Activated CD4-positive, alpha-beta T cell treated with anti-CD3 and anti-CD28 coated beads, Interleukin-2, amount 50 U/mL, for 4 hours (primary cell): ENCODE results near the gene PLXNA4.
"Not testable (repeated sequence)": the region's sequence is repeated elsewhere in the genome, so short reads cannot be mapped to it uniquely, and the experiment has no call there.

Experiments
- DNase-seq, 2 experiments: peaks; one replicate each; pipeline ENCODE4 v3.0.0-alpha.2; 2020

Gene PLXNA4, protein sequence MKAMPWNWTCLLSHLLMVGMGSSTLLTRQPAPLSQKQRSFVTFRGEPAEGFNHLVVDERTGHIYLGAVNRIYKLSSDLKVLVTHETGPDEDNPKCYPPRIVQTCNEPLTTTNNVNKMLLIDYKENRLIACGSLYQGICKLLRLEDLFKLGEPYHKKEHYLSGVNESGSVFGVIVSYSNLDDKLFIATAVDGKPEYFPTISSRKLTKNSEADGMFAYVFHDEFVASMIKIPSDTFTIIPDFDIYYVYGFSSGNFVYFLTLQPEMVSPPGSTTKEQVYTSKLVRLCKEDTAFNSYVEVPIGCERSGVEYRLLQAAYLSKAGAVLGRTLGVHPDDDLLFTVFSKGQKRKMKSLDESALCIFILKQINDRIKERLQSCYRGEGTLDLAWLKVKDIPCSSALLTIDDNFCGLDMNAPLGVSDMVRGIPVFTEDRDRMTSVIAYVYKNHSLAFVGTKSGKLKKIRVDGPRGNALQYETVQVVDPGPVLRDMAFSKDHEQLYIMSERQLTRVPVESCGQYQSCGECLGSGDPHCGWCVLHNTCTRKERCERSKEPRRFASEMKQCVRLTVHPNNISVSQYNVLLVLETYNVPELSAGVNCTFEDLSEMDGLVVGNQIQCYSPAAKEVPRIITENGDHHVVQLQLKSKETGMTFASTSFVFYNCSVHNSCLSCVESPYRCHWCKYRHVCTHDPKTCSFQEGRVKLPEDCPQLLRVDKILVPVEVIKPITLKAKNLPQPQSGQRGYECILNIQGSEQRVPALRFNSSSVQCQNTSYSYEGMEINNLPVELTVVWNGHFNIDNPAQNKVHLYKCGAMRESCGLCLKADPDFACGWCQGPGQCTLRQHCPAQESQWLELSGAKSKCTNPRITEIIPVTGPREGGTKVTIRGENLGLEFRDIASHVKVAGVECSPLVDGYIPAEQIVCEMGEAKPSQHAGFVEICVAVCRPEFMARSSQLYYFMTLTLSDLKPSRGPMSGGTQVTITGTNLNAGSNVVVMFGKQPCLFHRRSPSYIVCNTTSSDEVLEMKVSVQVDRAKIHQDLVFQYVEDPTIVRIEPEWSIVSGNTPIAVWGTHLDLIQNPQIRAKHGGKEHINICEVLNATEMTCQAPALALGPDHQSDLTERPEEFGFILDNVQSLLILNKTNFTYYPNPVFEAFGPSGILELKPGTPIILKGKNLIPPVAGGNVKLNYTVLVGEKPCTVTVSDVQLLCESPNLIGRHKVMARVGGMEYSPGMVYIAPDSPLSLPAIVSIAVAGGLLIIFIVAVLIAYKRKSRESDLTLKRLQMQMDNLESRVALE (N-terminal part only)

DNA sequence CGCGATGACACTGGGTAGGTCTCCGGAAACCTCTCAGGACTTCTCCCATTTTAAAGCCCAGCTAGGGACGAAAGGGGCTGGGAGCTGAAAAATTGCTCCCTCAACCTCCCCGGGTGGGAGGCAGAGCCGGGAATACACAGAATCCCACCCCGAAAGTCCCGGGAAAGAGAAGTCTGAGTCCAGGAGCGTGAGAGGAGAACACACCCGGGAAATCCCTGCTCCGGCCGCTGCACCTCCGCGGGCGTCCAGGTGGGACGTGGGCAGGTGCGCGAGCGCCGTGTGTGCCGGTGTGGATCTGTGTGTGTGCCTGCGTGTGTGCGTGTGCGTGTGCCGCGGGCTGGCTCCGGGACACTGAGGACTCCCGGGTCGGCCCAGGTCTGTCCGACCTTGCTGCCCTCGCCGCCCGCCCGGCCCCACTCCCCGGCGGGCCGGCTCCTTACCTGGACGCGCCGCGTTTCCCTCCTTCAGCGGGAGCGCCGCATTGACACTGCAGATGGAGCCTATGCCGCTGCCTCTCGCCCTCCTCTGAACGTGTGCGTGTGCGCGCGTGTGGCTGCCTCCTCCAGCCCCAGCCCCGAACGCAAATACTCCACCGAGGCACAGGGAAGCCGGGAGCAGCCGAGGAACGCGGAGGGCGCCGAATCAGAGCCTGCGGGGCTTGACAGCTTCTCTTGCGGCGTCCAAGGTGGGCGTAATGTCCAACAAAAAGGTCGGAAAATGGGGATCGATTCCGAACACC is at the start of gene PLXNA4:
PLXNA4 (minus strand) TSS at position 489 of the 739 bp plus-strand sequence. CDS start 67,777 bp downstream, outside the sequence.
- no peak for DNase-seq

DNA sequence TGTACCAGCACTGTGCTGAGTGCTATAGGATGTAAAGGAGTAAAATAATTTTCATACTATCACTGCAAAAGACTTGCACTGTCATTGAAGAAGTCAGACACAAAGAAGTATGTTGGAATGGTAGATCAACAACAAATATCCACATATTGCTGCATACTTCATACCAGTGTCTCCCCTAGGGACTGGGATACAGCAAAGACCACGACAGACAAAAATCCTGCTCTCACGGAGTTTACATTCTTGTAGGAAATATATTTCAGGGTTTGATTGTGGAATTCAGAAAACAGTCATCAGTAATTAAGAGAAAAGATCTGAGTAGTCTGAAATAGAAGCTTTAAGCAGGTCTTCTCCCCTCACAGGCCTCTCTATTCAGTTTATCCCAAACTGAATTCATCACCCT is 49.4 kb upstream of the PLXNA4 start:
- no peak for DNase-seq

DNA sequence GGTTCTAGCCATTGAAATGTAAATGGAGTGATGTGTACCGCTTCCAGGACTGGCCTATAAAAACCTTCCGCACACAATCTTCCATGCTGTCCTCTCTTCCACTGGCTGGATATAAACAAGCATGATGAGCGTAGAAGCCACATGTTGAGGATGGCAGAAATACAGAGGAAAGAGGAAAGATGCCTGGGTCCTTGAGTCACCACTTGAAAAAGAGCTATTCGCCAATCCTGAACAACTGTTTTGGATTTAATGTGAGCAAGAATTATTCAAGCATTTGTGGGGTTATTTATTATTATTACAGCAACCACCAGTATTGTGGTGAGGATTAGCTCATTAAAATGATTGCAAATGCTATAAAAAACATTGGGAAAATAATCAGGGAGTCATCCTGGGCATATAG is 45.8 kb upstream of the PLXNA4 start:
- no peak for DNase-seq

DNA sequence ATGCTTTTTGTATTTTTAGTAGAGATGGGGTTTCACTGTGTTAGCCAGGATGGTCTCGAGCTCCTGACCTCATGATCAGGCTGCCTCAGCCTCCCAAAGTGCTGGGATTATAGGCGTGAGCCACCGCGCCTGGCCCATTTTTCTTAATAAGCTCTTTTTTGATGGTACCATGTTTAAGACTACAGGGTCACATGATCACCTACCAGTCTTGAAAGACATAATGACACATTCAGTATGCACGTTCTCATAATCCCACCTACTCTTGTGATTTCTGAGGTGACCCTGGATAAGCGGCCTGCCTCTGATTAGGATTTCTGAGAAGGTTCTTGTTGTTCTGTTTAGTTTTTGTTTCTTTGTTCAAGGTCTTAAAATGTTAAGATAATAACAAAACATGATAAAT is 43.7 kb upstream of the PLXNA4 start:
- no peak for DNase-seq

DNA sequence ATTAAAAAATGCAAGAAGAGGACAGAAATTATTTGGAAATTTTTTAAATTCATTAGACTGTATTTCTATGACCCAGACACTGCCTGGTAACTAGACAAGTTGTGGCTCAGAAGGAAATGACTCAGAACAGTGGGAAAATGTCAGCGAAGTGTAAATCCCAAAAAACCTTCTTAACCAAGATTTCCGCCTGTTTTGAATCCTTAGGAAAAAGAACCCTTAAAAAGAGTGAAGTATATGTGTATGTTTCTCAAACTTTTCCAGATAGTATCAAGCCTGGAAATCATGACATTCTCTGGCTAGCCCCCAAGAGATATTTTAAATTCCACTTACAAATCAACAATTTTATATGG is 42.7 kb upstream of the PLXNA4 start:
- DNase-seq, result no peak

DNA sequence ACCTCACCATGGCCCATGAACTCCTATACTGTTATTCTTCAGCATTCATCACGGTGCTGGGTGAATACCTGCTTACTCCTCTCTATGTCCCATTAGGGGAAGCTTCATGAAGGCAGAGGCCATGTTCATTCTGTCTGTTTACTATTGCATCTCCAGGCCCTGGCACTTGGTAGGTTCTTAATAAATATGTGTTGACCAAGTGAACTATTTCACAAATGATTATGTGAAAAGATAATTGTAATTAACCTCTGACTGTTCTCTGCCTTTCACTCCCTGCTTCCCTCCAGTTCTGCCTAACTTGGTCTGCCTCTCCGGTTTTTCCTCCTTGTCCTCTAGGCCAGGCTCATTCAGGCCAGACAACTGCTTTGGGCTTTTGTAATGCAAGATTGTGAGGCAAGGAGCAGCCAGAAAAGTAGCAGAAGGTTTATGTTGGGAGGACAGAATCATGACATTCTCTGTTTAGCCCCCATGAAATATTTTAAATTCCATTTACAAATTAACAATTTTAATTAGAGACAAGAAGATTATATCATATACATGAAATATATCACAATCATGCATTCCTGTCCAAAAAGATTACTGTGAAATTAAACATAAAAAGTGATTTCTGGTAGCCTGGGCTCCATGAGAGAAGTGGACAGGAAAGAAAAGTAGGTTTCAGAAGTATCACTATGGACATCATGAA is 42.1 kb upstream of the PLXNA4 start:
- DNase-seq, result no peak

DNA sequence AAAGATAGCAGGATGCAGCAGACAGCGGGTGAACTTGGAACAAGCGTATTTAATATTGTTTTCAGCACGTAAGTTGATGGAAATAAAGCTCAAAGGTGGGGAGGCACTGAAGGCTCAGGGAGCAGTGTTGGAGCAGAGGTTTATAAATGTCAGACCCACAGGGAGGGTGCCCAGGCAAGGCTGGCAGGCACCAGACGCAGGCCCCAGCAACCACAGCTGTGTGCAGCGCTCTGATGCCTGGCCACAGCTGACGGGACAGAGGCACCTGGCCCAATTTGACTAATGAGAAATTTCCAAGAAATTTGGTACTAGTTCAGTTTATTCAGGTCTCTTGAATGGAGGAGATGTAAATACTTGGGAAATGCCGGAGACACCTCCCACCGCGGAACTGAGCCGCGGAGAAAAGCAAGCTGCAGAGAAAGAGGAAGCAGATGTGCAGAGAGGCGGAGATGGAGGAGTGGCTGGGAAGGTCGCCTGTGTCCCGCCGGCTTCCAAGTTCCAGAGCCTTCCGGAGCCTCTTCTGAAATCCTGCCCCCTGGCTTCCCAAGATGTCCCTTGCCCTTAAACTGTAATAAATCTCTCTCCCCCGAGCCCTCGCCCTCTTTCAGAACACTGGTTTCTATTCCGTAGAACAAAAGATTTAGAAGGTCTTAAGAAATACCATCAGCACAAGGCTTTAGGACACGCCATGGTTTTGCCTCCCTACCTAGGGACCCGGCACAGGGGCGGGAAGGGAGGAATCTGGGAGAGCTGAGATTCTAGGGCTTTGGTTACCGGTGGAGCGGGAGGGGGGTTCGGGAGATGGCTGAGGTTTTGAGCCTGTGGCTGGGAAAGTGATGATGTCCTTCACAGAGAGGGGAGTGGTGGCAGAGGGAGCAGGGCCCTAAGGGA is 38.4 kb upstream of the PLXNA4 start:
- DNase-seq, result no peak

DNA sequence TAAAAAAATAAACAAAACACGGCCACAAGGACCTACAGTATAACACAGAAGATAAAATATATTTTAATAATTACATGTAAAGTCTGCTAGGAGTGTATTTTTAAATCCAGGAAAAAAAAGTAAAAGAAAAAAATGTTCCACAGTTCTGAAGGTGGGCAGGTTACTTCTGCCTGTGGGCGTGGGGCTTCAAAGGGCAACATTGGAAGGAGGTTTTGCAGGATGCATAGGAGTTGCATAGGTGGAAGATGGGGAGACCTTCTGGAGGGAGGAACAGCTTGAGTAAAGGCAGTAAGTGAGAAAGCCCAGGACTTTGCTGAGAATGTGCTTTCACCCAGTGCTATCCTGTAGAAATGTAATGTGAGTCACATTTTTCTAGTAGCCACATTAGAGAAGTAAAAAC is 37.5 kb upstream of the PLXNA4 start:
- no peak for DNase-seq

DNA sequence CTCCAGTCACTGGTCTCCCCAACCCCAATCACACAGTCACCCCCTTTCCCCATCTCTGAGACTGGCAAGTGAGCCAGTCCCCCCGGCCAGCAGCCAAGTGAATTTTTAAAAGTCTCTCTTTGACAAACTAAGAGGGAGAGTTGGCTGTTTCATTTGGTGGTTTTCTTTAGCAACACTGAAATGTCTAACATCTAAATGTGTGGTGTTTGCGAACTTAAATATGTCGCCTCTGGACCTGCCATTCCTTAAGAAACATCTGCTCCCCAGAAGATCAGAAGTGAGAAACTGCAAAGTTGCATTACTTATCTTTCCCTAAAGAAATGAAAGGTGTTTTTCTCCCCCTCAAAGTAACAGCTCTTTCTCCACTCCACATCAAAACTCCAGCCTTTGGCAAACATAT is 34.7 kb upstream of the PLXNA4 start:
- no peak for DNase-seq

DNA sequence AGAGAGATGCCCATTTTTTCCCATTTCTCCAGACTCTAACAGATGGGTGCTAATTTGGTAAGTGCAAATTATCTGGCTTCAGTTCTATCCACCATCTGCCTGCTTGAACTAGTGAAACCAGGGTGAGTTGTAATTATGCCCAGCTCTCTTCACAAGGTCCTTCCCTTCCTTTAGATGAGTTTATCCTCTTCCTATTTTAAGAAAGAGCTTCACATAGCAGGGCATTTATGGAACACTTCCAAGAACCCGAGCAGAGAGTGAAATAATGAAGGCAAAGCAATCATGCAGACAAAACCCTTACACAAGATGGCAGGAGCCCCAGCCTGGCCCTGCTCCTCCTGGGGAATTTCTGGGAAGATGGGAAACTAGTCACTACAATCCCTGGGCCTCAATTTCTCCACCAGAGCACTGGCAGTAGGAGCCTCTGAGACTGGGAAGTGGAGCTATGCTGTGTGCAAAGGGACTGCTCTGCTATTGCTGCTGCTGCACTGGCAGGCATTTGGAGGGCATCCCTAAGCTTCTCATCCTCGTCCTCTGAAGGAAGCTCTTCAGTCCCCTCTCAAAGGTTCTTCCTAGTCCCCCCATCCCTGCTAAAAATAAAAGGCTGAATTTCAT is 33.7 kb upstream of the PLXNA4 start:
- no peak for DNase-seq

DNA sequence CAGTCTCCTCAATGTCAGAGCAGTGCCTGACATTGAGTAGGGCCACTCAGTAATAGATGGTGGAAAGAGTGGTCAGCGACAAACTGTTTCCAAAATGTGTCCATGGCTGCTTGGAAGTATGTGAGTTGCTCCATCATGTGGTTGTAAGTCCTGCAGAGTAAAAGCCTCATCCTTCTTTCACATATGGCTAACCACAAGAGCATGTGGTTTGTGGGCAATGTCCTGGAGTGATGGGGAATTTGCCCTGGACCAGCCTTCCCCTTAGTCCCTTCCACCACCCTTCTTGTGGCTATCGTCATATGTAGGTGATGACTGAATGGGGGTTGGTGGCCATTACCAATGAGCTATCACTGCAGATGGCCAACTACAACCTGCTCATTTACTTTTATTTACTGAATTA is 33.0 kb upstream of the PLXNA4 start:
- DNase-seq, result no peak

DNA sequence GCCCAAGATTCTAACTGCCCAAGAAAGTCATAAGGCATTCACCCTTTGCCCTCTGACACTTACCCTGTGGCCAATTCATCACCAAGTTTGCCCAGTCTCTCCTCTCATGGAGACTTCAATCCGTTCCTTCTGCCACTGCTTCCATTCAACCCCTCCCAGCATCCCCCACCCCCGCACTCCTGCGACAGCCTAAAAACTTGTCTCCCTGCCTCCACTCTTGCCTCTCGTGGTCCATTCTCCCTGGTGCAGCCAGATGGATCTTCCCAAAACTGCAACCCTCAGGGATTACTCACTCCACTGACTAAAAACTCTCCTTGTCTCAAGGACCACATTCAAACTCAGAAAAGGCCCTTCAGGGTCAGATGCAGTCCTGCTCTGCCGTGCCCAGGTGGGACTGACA is 32.3 kb upstream of the PLXNA4 start:
- no peak for DNase-seq

DNA sequence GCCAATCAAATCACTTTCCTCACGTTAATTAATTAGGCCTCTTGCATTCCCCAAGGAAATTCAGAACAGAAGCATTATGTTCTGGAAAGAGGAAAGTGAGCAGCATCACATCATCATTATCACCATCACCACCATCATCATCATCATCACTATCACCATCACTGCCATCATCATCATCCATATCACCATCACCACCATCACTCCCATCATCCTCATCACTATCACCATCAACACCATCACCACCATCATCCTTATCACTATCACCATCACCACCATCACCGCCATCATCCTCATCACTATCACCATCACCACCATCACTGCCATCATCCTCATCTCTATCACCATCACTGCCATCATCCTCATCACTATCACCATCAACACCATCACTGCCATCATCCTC is 31.4 kb upstream of the PLXNA4 start:
- DNase-seq, result no peak

DNA sequence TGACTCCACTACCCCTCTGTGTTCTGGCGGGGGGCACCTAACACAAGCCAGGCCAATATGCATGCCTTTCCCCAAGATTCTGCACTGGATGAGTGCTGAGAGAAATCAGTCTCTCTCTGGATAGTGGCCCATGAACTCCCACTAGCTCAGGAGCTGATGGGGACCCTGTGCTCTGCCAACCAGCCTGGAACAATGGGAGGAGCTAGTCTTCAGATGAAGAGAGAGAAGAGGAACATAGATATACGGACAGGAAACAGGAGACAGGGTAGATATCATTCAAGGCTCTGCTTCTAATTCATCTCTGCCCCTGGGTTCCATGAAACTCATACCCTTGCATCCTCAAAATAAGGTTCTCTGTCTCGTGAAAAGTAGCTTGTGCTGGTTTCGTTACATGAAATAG is 27.9 kb upstream of the PLXNA4 start:
- DNase-seq, result no peak

DNA sequence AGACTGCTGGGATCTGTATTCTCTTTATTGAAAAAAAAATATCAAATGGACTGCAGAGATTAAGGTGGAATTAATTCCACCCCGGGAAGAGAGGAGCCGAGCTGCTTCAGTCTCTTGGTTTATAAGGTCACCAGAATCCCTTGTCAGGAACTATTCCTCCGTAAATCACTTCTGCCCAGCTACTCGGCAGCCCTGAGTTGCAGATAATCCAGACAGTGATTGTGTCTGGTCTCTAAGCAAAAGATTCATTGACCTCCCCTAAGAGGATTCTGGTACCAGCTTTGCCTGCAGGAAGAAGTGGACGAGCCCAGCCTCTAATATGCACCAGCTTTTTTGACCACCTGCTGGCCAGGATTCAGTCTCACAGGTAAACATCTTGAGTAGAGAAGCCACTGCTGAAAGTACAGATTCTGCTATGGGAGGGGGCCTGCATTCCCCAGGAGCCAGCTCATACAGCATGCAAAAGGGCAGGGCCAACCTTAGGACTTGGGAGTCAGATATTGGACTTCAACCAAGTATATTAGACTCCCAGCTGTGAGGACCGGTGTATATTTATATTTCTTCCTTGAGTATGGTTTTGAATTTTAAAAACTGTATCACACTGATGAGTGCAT is 27.1 kb upstream of the PLXNA4 start:
- no peak for DNase-seq

DNA sequence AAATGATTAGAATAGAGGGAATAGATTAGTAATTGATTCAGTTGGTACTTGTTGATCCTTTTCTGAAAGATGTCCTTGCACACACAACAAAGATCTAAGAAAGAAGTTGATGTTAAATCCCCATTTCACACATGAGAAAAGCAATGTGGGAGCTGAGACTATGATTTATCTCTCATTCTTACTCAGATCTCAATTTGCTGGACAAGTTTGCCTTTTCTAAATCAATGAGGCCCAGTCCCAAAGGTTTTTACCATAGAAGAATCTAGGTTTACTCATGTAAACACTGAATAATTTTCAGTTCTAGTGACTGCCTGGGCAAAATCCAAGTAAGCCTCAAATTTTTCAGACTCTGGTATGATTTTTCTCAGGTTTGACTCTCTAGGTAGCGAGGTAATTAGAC is 25.5 kb upstream of the PLXNA4 start:
- no peak for DNase-seq

DNA sequence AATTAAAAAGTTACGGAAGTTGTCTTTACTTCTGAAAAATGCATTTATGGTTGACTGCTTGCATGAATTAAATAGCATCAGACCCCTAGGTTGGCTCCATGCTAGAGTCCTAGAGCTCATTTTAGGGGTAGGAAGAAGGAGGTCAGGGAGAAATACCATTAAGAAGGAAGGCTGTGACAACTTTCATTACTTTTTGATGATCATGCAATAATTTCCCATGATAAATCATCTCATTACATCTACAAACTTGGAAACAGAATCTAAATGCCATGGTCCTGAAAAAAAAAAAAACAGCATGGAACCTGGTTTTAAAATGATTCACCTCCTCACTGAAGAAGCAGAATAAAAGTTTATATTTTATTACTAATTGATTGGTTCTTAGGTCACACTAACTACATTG is 20.3 kb upstream of the PLXNA4 start:
- DNase-seq, result no peak

DNA sequence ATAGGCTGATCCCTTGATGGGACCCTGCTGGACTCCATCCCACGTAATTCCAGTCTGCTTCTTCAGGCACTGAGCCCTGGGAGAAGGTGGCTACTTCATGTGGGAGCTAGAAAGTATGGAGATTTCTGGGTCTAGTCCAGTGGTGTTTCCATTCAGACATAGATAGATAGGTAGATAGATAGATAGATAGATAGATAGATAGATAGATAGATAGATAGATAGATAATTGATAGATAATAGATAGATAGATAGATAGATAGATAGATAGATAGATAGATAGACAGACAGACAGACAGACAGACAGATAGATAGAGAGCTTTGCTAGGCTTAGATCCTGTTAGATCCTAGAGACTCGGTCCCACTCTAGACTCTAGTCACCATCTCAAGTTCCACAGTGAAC is 18.5 kb upstream of the PLXNA4 start:
- DNase-seq, result not testable (repeated sequence)

DNA sequence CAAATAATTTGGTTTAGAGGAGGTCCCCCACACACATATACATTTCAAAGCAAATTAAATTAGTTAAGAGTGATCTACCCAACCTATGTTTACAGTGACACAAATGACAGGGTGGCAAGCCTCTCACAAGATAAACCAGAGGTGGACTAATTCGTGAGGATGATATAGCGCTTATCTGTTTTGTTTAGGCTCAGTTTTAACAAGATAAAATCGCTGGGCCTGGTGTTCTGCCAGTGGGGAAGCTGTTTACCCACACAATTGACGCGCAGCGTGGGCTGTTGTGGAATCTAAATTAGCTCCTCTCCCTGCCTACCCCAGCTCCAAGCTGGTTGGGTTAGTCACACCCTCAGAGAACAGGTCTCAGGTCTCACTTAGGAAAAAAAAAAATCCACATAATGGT is 16.7 kb upstream of the PLXNA4 start:
- DNase-seq, result no peak
